ENCODE measurements around the gene LY86.

The LY86 gene

DNA sequence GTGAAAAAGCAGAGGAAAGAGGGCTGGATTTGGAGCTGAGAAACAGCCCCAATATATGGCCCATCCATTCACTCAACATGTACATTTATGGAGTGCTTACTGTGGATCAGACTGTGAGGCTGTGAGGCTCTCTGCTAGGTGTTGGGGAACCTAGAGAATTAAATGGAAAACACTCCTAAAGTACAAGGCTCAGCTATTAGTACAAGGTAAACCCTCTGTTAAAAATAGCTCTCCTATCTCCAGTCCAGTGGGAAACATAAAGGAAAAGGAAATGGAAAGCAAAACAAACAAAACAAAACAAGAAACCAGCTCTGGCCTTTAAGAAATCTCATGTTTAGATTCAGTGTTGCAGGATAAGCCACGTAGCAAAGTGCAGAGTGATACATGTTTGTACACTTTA, 35.0 kb downstream of the LY86 start:
- DNase-seq (ENCODE audit: low spot score), result no peak

DNA sequence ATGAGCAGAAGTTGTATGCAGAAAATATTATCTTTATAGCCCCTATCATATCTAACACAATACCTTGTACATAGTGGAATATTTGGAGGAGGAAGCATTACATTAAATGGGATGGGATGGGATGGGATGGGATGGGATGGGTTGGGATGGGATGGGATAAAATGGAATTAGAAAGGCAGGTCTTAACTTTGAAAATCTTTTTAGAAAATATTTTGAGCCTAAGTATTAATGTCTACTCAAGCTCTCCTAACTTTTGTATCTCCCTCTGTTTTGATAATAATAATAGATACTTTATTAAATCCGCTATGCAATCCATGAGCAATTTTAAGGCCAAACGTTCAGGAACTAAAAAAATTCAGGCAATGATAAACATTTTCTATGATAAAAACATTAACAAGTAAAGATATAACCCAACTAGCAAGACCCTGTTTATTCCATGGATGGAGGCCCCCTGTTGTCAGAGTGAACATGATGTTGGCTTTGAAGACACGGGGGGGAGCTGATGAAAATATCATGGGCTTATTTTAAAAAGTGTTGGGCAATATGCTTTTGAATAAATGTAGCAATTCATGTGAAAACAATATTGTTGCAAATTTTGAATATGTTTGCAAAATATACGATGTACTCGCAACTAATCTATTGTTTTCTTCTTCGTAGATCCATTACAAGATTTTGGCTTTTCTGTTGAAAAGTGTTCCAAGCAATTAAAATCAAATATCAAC, 35.9 kb downstream of the LY86 start:
- no peak for DNase-seq (ENCODE audit: low spot score)

DNA sequence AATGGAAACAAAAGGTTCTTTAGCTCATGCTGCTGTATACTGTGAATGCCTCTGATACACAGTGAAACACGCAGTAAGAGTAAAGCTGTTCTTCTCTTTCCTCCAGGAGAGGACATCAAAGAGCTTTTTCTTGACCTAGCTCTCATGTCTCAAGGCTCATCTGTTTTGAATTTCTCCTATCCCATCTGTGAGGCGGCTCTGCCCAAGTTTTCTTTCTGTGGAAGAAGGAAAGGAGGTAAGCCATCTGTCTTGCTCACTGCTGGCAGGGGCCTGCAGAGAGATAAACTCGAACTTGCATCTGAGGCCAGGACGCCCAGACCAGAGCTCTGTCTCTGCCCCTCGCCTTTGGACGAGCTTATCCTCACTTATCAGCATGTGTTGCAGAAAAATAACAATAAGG, 37.7 kb downstream of the LY86 start:
- no peak for DNase-seq (ENCODE audit: low spot score)

DNA sequence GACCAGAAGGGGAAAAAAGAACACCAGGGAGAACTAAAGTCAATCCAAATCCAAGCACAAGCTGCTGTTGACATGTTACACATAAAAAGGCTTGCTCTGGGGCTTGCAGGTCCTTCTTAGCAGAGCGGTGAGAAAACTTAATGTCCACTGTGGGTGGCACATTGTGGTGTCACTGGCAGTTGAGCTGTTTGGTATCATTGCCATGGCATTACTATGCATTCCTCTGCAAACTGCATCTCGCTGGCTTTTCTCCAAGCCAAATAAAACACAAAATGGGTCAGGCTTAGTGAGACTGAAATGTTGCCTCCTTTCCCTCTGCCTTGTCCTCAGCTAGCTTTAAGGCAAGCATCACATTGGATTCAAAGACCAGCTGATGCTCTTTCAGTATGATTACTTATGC, 40.9 kb downstream of the LY86 start:
- no peak for DNase-seq (ENCODE audit: low spot score)

DNA sequence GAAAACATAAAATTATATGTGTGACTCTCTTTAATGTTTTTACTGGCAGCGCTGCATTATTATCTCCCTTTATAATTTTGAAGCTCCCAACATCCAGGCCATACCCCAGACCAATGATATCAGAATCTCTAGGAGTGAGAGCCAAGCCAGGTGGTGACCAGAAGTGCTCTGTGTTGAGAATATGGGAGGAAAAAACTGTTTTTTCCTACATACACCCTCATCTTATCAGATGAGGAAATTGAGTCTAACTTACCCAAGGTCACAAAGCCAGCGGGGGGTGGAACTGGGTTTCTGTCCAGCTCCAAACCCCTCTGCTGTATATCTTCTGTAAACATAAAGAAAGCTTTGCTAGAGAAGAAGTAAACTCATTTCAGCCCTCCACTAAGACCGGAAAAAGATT, 42.5 kb downstream of the LY86 start:
- no peak for DNase-seq (ENCODE audit: low spot score)

DNA sequence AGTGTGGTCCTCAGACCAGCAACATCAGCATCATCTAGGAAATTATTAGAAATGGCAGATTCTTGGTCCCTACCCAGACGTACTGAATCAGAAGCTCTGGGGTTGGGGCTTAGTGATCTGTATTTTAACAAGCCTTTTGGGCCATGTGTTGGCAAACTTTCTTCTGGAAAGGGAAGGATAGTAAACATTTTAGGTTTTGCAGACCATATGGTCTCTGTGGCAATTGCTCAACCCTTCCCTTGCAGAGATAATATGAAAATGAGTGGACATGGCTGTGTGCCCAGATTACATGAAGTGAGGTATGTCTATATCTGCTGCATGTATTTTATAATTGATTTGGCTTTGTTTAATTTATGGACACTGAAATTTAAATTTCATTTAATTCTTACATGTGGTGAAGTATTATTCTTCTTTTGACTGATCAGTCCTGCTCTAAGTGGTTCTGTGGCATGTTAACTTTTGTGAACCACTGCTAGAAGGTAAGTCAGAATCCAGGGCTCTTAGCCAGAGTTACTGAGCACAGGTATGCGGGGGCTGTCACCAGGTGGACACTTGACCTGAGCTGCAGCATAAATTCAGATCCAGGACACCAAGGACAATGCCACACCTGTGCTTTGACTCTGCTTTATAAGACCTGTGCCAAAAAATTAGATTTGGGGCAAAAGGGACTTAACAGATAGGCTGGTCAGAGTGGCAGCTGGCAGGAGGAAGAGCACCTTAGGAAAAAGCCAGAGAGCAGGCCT, 43.2 kb downstream of the LY86 start:
- no peak for DNase-seq (ENCODE audit: low spot score)

DNA sequence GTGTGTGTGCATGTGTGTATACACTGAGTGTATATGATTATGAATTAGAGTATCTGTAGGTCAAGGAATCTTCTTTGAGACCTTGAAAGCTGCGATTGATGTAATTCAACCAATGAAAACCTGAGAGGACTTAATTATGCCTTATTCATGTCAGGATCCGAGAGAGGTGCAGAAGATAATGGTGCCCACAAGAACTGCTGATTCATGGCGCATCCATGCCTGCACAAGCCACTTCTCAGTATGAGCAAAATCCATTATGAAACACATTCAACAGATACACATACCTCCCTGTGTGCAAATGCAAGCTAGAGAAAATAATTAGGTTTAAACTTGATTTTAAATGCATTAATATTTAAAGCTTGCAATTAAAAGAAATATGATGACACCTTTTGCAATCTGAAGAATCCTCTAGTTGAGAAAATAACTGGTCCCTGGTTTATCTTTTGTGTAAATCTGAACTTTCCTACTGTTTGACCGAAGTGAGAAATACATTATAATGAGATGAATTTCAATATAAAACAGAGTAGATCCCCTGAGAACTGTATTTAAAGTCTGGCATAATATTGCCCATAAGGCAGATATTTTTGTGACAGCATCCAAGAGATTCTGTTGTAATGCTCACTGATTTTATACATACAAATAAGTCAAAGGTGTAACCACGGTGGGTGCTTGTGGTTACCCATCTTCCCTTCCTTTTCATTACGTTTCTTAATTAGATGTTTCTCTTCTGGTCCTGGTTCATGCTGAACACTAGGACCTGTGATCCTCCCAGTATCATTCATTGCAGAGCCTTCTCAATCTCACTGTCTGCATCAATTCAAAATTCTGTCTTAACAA, 45.6 kb downstream of the LY86 start:
- DNase-seq (ENCODE audit: low spot score), result no peak

DNA sequence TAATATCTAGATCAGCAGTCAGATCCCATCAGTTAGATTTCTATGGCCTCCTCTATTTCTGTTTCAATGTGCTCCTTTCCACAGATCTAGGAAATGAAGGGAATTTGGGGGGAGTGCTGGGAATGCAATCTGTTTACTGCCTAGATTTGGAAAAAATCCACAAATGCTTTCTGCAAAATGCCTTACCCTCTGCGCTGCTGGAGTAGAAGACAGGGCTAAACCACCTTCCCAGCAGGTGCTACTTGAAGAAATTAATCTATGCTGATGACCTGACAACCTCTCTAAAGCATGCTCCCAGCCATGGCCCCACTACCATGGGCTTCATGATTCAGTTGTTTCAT, 46.2 kb downstream of the LY86 start:
- no peak for DNase-seq (ENCODE audit: low spot score)

DNA sequence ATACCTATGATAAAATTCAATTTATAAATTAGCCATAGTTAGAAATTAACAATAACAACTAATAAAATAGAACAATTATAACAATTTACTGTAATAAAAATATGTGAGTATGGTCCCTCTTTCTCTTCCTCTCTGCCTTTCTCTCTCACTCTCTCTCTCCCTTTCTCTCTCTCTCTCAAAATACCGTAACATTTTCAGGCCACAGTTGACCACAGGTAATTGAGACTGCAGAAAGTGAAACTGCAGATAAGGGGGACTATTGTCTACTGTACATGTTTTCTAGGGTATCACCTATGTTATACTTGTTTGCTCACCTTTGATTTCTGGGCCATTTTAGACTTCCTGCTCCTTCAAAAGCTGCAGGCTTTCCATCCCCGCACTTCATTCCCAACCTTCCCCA, 46.8 kb downstream of the LY86 start:
- no peak for DNase-seq (ENCODE audit: low spot score)

DNA sequence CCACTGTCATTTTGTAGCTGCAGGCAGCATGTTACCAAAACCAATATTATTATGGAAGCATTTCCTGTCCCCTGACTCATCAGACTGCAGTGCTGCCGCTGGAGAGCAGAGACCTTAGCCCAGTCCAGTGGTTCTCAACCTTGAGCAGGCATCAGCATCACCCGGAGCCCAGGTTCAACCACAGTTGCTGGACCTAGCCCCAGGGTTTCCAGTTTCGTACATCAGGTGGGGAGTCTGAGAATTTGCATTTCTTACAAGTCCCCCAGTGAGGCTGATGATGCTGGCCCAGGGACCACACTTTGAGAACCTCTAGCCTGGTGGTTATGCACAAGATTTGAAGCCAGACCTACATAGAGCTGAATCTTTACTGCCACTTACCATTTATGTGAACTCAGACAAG, 47.3 kb downstream of the LY86 start:
- no peak for DNase-seq (ENCODE audit: low spot score)

DNA sequence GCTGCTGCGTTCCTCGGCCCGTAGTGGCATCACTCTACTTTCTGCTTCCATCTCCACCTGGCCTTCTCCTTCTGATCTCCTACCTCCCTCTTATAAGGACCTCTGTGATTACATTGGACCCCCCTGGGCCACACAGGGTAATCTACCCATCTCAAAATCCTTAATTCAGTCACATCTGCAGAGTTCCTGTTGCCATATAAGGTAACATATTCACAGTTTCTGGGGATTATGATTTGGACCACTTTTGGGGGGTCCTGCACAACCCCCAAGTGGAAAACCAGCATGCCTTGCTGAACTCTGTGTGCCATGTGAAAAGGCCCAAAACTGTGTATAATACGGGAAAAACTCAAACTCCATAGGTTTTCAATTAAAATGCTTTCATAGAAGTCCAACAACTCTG, 51.1 kb downstream of the LY86 start:
- no peak for DNase-seq (ENCODE audit: low spot score)

DNA sequence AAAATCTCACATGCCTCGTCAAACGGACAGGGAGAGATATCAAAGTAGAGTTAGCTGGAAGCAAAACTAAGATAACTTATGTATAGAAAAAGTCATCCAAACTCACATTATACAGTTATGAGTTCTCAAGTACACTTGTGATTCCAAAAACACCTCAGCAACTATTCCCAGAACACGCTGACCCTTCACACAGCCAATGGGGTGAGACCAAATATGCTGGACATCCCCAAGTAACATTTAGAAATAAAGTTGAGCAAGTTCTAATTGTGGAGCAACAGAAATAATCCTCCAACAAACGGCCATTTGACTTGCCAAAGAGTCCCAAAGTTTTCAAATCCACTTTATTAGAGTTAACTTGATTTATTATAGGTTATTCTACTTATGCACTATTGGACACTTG, 52.4 kb downstream of the LY86 start:
- no peak for DNase-seq (ENCODE audit: low spot score)

DNA sequence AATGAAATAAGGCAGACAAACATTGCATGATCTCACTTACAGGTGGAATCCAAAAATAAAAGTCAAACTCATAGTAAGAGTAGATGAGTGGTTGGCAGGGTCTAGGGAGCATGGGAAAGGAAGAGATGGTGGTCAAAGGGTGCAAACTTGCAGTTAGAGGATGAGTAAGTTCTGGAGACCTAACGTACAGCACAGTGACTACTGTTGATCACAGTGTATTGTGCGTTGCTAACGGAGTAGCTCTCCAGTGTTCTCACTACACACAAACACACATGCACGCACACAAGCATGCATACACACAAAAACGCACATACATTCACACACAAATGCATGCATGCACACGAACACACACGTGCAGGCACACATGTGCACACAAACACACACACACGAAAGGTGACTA, 54.9 kb downstream of the LY86 start:
- no peak for DNase-seq (ENCODE audit: low spot score)

DNA sequence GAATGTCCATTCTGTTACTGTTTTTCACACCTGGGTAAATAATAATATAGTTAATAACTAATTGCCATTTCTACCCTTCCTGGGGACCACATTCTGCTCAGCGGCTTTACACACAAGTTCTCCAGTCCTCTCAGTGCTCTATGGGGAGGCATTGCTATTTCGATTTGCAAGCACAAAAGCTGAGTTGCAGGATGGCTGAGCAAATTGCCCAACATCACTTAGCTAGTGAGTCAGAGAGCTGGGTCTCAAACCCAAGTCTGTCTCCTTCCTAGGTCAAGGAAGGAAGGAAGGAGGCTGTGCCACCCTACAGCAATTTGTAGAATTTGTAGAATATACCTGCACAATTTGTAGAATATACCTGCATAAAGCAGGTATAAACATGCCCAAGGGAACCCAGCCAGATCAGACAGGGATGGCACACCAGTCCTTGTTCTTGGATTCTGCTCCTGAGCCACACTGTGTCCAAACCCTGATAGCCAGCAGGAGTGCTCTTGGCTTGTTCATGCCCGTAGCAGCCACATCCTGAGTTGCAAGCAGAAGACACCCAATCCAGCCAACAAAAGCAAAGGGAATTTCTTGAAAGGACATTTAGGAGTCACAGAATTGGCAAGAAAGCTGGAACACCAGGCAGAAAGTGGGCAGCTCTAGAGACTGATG, 56.9 kb downstream of the LY86 start:
- DNase-seq (ENCODE audit: low spot score), result no peak

DNA sequence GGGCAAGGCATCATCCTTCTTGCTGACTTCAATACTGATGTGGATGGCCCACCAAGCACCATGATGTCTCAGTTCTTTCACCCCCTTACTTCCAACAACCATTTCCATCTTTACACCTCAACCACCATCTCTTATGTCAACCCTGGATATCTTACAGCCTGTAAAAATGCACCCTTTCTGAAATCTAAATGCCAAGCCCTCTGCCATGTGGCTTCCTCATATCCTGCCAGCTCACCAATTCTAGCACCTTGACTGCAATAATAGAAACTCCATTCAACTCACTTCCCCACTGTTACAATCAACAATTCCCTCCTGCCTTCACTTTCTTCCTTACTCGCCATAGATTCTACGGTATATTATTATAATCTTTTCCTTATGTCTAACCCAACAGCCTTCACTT, 57.9 kb downstream of the LY86 start:
- DNase-seq (ENCODE audit: low spot score), result no peak

DNA sequence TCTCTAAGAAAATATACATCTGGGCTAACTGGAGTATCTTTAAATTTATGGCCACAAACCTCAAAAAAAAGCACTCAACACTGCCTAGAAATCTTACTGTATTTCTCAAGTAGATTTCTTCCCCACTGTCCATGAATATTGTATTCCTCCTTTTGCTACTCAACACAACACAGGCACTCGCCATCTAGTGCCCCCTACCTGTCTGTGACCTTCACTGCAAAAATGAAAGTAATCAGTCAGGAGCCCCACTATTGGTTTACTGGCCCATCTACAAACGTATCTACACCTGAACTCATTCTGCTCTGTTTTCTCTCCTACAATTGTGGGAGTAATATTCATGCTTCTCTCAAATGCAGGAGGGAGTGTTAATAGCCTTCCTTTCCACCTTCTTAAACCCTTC, 58.3 kb downstream of the LY86 start:
- DNase-seq (ENCODE audit: low spot score), result no peak

DNA sequence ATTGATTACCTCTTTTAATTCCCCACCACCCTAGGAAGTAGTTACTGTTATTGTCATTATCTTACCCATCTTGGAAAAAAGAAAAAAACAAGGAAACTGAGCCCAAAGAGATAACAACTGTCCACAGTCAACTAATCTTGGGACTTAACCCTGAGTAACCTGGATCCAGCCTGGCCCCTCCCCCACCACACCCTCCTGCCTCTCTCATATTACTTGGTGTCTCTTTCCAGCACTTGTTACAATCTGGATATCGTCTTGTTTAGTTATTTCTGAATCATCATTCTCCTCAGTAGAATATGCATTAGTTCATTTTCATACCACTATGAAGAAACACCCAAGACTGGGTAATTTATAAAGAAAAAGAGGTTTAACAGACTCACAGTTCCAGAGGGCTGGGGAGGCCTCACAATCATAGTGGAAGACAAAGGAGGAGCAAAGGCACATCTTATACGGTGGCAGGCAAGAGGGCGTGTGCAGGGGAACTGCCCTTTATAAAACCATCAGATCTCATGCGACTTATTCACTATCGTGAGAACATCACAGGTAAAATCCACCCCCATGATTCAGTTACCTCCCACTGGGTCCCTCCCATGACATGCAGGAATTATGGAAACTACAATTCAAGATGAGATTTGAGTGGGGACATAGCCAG, 60.3 kb downstream of the LY86 start:
- no peak for DNase-seq (ENCODE audit: low spot score)

DNA sequence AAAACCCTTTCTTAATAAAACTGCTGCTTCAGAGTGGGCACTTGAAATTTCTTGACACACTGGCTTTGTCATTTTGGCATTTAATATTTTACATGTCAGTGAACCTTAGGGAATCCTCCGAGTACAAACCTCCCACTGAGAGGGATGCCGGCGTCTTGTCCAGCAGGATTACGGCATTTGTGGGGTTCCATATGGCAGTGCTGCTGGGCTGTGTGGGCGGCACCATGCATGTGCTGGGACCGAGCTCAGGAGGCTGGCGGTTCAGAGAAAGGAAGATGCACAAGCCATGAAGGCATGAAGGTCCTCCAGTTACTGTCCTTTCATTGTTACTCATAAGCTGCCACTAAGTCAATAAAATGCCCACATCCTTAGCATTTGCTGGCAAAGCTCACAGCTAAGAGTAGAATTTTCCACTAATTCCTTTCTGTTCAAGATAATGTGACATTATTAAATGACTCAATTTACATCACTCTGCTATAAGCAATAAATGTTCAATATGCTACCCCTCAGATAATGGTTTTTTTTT, 61.4 kb downstream of the LY86 start:
- DNase-seq (ENCODE audit: low spot score), result no peak

DNA sequence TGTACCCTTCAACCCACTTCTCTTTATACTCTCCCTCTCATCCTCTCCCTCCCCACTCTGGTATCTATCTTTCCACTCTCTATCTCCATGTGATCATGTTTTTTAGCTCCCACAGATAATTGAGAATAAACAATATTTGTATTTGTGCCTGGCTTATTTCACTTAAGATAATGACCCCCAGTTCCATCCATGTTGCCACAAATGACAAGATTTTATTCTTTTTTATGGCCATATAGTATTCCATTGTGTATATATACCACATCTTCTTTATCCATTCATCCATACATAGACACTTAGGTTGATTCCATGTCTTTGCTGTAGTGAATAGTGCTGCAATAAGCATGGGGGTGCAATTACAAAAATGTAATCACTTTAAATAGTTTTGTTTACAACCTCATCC, 62.3 kb downstream of the LY86 start:
- no peak for DNase-seq (ENCODE audit: low spot score)

DNA sequence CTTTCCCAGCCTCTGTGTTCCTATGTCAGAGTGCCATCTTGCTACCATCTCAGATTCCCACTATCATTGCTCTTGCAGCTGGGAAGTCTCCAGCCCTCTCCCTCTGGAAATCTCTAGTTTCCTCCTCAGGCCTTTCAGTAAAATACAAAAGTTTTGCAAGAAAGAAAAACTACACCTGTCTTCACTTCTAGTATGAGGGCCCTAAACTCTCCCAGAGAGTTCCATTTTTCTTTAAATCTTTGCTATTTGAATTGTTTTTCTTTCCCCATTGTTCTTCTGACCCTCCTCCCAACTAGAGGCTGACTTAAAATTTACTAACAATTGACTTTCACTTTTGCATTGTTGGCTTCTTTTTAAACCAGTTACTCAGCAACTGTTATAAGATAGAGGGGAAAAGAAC, 62.8 kb downstream of the LY86 start:
- DNase-seq (ENCODE audit: low spot score), result no peak

DNA sequence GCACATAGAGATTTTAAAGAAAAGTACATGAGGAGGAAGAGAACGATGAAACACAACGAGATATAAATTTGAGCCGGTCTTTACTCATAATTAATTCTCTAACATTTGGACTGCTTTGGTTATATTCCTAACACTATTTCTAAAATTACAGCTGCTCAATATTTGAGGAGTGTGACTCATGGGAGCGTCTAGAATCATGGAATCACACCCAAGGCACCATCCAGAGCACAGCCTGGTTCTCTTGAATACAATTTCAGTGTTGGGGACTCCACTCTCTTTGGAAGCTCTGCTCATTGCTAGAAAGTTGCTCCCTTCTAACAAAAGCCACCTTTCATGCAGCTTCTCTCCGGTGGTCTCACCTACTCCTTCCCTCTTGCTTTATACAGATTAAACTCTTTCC, 64.4 kb downstream of the LY86 start:
- no peak for DNase-seq (ENCODE audit: low spot score)
